Activated CD8-positive, alpha-beta memory T cell treated with anti-CD3 and anti-CD28 coated beads for 36 hours (primary cell): Measurements from ENCODE around the gene FHAD1. TPM values are rescaled to one million over a fixed set of nuclear protein-coding genes. Genes with fewer than 3 reads are reported as not detected.
"Not testable (repeated sequence)": the region's sequence is repeated elsewhere in the genome, so short reads cannot be mapped to it uniquely, and the experiment has no call there.

Source experiments
- CTCF ChIA-PET: fragments of 350-600 bp; sonication (Branson Sonifier 250); formaldehyde crosslinking; loops from one replicate; lab custom pipeline; 2021; ENCODE audit warnings: antibody characterized with exemption; lab: Charles Lee
- POLR2A ChIA-PET: fragments of 350-600 bp; sonication (Branson Sonifier 250); formaldehyde crosslinking; loops from one replicate; lab custom pipeline; 2021; ENCODE audit warnings: antibody characterized with exemption; lab: Charles Lee
- total RNA-seq, 2 experiments: library from RNA; stranded (reverse); gene quantifications; one replicate each; pipeline ENCODE4 v1.2.3, GENCODE V29; 2021

Gene FHAD1
- total RNA-seq, 2 experiments from 2014 or later = 0.38 TPM; not detected in 1

- ChIA-PET POLR2A (no interaction called here), CTCF (interaction anchor here (1.4 to 1.7 kb wide), 3 partner anchors 84 to 103 kb away, joined by 3 to 5 read pairs (median 3); no protein-coding TSS in a partner anchor)
These were observed 179.7 kb downstream of the FHAD1 start for GRCh38 chr1:15426492-15427279.

GRCh38 chr1:15427280-15427666 lies 180.2 kb downstream of the FHAD1 start:
- POLR2A ChIA-PET = no interaction called here
- CTCF ChIA-PET = interaction anchor here (1.4 kb wide), 1 partner anchor 102 kb away, joined by 3 read pairs; no protein-coding TSS in a partner anchor

GRCh38 chr1:15428252-15428651 lies 181.2 kb downstream of the FHAD1 start:
- POLR2A ChIA-PET = not testable (repeated sequence)
- CTCF ChIA-PET = interaction anchor here (1.4 kb wide), 1 partner anchor 103 kb away, joined by 3 read pairs; no protein-coding TSS in a partner anchor

GRCh38 chr1:15428815-15429435 lies 181.9 kb downstream of the FHAD1 start:
- ChIA-PET CTCF (interaction anchor here (1.1 kb wide), 1 partner anchor 98 kb away, joined by 3 read pairs; no protein-coding TSS in a partner anchor), POLR2A (no interaction called here)

GRCh38 chr1:15429701-15430149 lies 182.7 kb downstream of the FHAD1 start:
- CTCF ChIA-PET = interaction anchor here (1.1 to 4.7 kb wide), 4 partner anchors 17 to 106 kb away, joined by 3 to 61 read pairs (median 4); no protein-coding TSS in a partner anchor
- POLR2A ChIA-PET = no interaction called here

GRCh38 chr1:15430787-15431570 lies 184.0 kb downstream of the FHAD1 start:
- CTCF ChIA-PET = interaction anchor here (0.9 to 4.7 kb wide), 17 partner anchors 11 to 111 kb away, joined by 3 to 61 read pairs (median 5); no protein-coding TSS in a partner anchor
- POLR2A ChIA-PET = interaction anchor here (0.6 to 1.2 kb wide), 2 partner anchors 19 to 85 kb away, joined by 3 read pairs; no protein-coding TSS in a partner anchor

- ChIA-PET POLR2A (interaction anchor here (0.6 to 1.2 kb wide), 2 partner anchors 20 to 85 kb away, joined by 3 read pairs; no protein-coding TSS in a partner anchor), CTCF (interaction anchor here (0.9 to 4.7 kb wide), 18 partner anchors 10 to 170 kb away, joined by 3 to 61 read pairs (median 4); no protein-coding TSS in a partner anchor)
These were observed 184.5 kb downstream of the FHAD1 start for GRCh38 chr1:15431571-15431948.

GRCh38 chr1:15432324-15432723 lies 185.3 kb downstream of the FHAD1 start:
- ChIA-PET POLR2A (interaction anchor here (1.2 kb wide), 1 partner anchor 86 kb away, joined by 3 read pairs; no protein-coding TSS in a partner anchor), CTCF (interaction anchor here (0.9 to 4.7 kb wide), 6 partner anchors 13 to 170 kb away, joined by 3 to 61 read pairs (median 6); no protein-coding TSS in a partner anchor)

GRCh38 chr1:15433471-15433870 lies 186.4 kb downstream of the FHAD1 start:
- POLR2A ChIA-PET = no interaction called here
- CTCF ChIA-PET = interaction anchor here (4.7 kb wide), 1 partner anchor 110 kb away, joined by 61 read pairs; no protein-coding TSS in a partner anchor

- POLR2A ChIA-PET, CTCF ChIA-PET: not testable (repeated sequence)
These were observed 187.7 kb downstream of the FHAD1 start for GRCh38 chr1:15434739-15435138.

GRCh38 chr1:15435239-15436077 lies 188.4 kb downstream of the FHAD1 start:
- POLR2A ChIA-PET = no interaction called here
- CTCF ChIA-PET = no interaction called here

GRCh38 chr1:15436881-15437442 lies 189.9 kb downstream of the FHAD1 start:
- ChIA-PET POLR2A (interaction anchor here (0.7 kb wide), 1 partner anchor 25 kb away, joined by 3 read pairs; no protein-coding TSS in a partner anchor), CTCF (interaction anchor here (0.7 kb wide), 1 partner anchor 15 kb away, joined by 3 read pairs; no protein-coding TSS in a partner anchor)

GRCh38 chr1:15439325-15439724 lies 192.3 kb downstream of the FHAD1 start:
- POLR2A ChIA-PET = no interaction called here
- CTCF ChIA-PET = no interaction called here

- POLR2A ChIA-PET = no interaction called here
- CTCF ChIA-PET = no interaction called here
These were observed 193.3 kb downstream of the FHAD1 start for GRCh38 chr1:15440357-15440756.

- CTCF ChIA-PET = interaction anchor here (0.8 kb wide), 1 partner anchor 10 kb away, joined by 3 read pairs; no protein-coding TSS in a partner anchor
- POLR2A ChIA-PET = no interaction called here
These were observed 194.2 kb downstream of the FHAD1 start for GRCh38 chr1:15441247-15441646.

- ChIA-PET POLR2A (no interaction called here), CTCF (interaction anchor here (0.8 kb wide), 1 partner anchor 11 kb away, joined by 3 read pairs; no protein-coding TSS in a partner anchor)
These were observed 195.1 kb downstream of the FHAD1 start for GRCh38 chr1:15442119-15442518.

- ChIA-PET CTCF (interaction anchor here (0.6 kb wide), 1 partner anchor 115 kb away, joined by 3 read pairs; no protein-coding TSS in a partner anchor), POLR2A (no interaction called here)
These were observed 195.7 kb downstream of the FHAD1 start for GRCh38 chr1:15442759-15443158.
